ENCODE measurements around the gene TSPAN17.

Gene TSPAN17

GRCh38 chr5:176624142-176624541, 23.1 kb upstream of the TSPAN17 start:
- DNase-seq: no peak

GRCh38 chr5:176624938-176625337, 22.3 kb upstream of the TSPAN17 start:
- DNase-seq: no peak

GRCh38 chr5:176625512-176625911, 21.8 kb upstream of the TSPAN17 start:
- no peak for DNase-seq

GRCh38 chr5:176625966-176626875, 21.1 kb upstream of the TSPAN17 start:
- DNase-seq: no peak

- no peak for DNase-seq
Observed at GRCh38 chr5:176626876-176627236, 20.4 kb upstream of the TSPAN17 start.

GRCh38 chr5:176627582-176627981, 19.7 kb upstream of the TSPAN17 start:
- DNase-seq: no peak

- no peak for DNase-seq
Observed at GRCh38 chr5:176628406-176629228, 18.7 kb upstream of the TSPAN17 start.

GRCh38 chr5:176629317-176629852, 17.9 kb upstream of the TSPAN17 start:
- no peak for DNase-seq

GRCh38 chr5:176629853-176630680, 17.2 kb upstream of the TSPAN17 start, which contains the start of the genes EIF4E1B and SNCB:
Gene EIF4E1B (plus strand): TSS chr5:176630675. CDS start chr5:176642788, 12,113 bp downstream.
Gene SNCB (minus strand): TSS chr5:176630534. CDS start chr5:176629654, 880 bp downstream.
- DNase-seq: peak; percentile 81

- DNase-seq: no peak
Observed at GRCh38 chr5:176630681-176631222, 16.5 kb upstream of the TSPAN17 start.

- DNase-seq: no peak
Observed at GRCh38 chr5:176631383-176632200, 15.7 kb upstream of the TSPAN17 start.

- DNase-seq: peak; percentile 18
Observed at GRCh38 chr5:176632745-176633144, 14.5 kb upstream of the TSPAN17 start.

GRCh38 chr5:176633598-176633997, 13.7 kb upstream of the TSPAN17 start:
- no peak for DNase-seq

GRCh38 chr5:176636426-176636825, 10.9 kb upstream of the TSPAN17 start:
- DNase-seq: no peak

- no peak for DNase-seq
Observed at GRCh38 chr5:176637556-176637955, 9.7 kb upstream of the TSPAN17 start.

- DNase-seq: no peak
Observed at GRCh38 chr5:176638437-176638836, 8.8 kb upstream of the TSPAN17 start.

GRCh38 chr5:176639208-176639607, 8.1 kb upstream of the TSPAN17 start:
- DNase-seq: no peak

- DNase-seq: no peak
Observed at GRCh38 chr5:176639981-176640380, 7.3 kb upstream of the TSPAN17 start.

- no peak for DNase-seq
Observed at GRCh38 chr5:176640616-176641015, 6.7 kb upstream of the TSPAN17 start.

GRCh38 chr5:176642675-176643490, 4.4 kb upstream of the TSPAN17 start:
- DNase-seq: no peak

Data from NCI-H345 (cell line).